HCT116 (cell line): ENCODE measurements around the gene DOK7. TPM values are rescaled to one million over a fixed set of nuclear protein-coding genes. Genes with fewer than 3 reads are reported as not detected.

Experiments used
- ATAC-seq: fragments of 200-7000 bp; cut with Tn5 transposase; 2 replicates; pipeline ENCODE4 v1.9.1; 2020; ENCODE audit warnings: mild to moderate bottlenecking, moderate library complexity
- BruUV-seq: library from RNA; stranded (reverse); fragments of 400-500 nt; replicated peaks from 2 replicates; lab custom pipeline; 2021; lab: Mats Ljungman, UMichigan
- CTCF ChIA-PET: fragments of 300-600 bp; sonication (Branson Sonifier 250); formaldehyde crosslinking; loops from one replicate; lab custom pipeline; 2021; ENCODE audit warnings: antibody characterized with exemption; lab: Charles Lee
- POLR2A ChIA-PET: fragments of 300-600, 350-600 bp; sonication (Branson Sonifier 250); formaldehyde crosslinking; loops from one replicate; lab custom pipeline; 2021; ENCODE audit warnings: antibody characterized with exemption; lab: Charles Lee
- RAD21 ChIA-PET, 2 experiments: fragments of 300-600 bp; sonication (Branson Sonifier 250); formaldehyde crosslinking; loops; one replicate each; lab custom pipeline; 2023; ENCODE audit warnings: low total read pairs in 2 of 2; ENCODE audit not compliant: uncharacterized antibody in 2 of 2, unreplicated experiment in 2 of 2, low non-redundant PET in 1 of 2; lab: Charles Lee
- DNase-seq: peaks from one replicate; pipeline ENCODE4 v3.0.0-alpha.2; 2010; ENCODE audit warnings: low read depth, low spot score
- H2AFZ ChIP-seq: fragments of 200-600 bp; shearing (Covaris generic), sonication (generic); 2 replicates; pipeline ENCODE4 v1.6.1; 2017; ENCODE audit warnings: low read depth, mixed run types, mixed read lengths, antibody characterized with exemption, low read length; ENCODE audit not compliant: poor library complexity, severe bottlenecking
- H3K27ac ChIP-seq: 2 replicates; pipeline ENCODE4 v1.5.1; 2012; ENCODE audit warnings: low read depth, low read length
- H3K27me3 ChIP-seq: fragments of 200-600 bp; sonication (generic); 2 replicates; pipeline ENCODE4 v1.6.1; 2016; ENCODE audit warnings: mixed run types, low read length, mixed read lengths; ENCODE audit not compliant: insufficient read depth
- H3K36me3 ChIP-seq, 2 experiments: fragments of 200-500 bp in 1 of 2; fragments of 200-600 bp in 1 of 2; sonication (Bioruptor generic) in 1 of 2; sonication (generic) in 1 of 2; 2 replicates each; pipeline versions ENCODE4 v1.5.1 to v1.6.1; 2014 to 2016; ENCODE audit warnings: low read length in 2 of 2, inconsistent platforms in 1 of 2, mixed read lengths in 1 of 2, mixed run types in 1 of 2; ENCODE audit not compliant: insufficient read depth in 2 of 2, control insufficient read depth in 1 of 2
- H3K4me1 ChIP-seq, 2 experiments: fragments of 200-600 bp in 1 of 2; sonication (generic) in 1 of 2; 2 replicates each; pipeline versions ENCODE4 v1.5.1 to v1.6.1; 2012 to 2017; ENCODE audit warnings: low read length in 2 of 2, inconsistent platforms in 1 of 2, mild to moderate bottlenecking in 1 of 2, mixed read lengths in 1 of 2, mixed run types in 1 of 2, moderate library complexity in 1 of 2; ENCODE audit not compliant: insufficient read depth in 2 of 2, control insufficient read depth in 1 of 2
- H3K4me2 ChIP-seq: fragments of 200-600 bp; sonication (generic); 2 replicates; pipeline ENCODE4 v1.6.1; 2017; ENCODE audit warnings: mixed run types, low read length, mixed read lengths
- H3K4me3 ChIP-seq, 2 experiments: fragments of 200-600 bp in 1 of 2; sonication (generic) in 1 of 2; replicated peaks in 1 of 2; 2 replicates each; pipeline ENCODE4 v1.5.1; 2011 to 2016; ENCODE audit warnings: low read length in 2 of 2, control low read depth in 1 of 2, low read depth in 1 of 2, mild to moderate bottlenecking in 1 of 2, mixed read lengths in 1 of 2, mixed run types in 1 of 2
- H3K79me2 ChIP-seq: fragments of 200-600 bp; sonication (generic); 2 replicates; pipeline ENCODE4 v1.6.1; 2017; ENCODE audit warnings: mild to moderate bottlenecking, mixed run types, low read length, moderate library complexity, mixed read lengths; ENCODE audit not compliant: insufficient read depth
- H3K9ac ChIP-seq: fragments of 200-600 bp; sonication (generic); 2 replicates; pipeline ENCODE4 v1.6.1; 2016; ENCODE audit warnings: low read length, mixed read lengths
- H3K9me2 ChIP-seq: fragments of 200-600 bp; sonication (generic), shearing (Covaris generic); 2 replicates; pipeline ENCODE4 v1.6.1; 2017; ENCODE audit warnings: mixed run types, mild to moderate bottlenecking, moderate library complexity; ENCODE audit not compliant: insufficient read depth
- H3K9me3 ChIP-seq, 2 experiments: fragments of 200-500 bp in 1 of 2; fragments of 200-600 bp in 1 of 2; sonication (Bioruptor generic) in 1 of 2; sonication (generic) in 1 of 2; 2 replicates each; pipeline ENCODE4 v1.6.1; 2014 to 2017; ENCODE audit warnings: low read length in 2 of 2, mixed read lengths in 2 of 2, inconsistent platforms in 1 of 2, low read depth in 1 of 2, mild to moderate bottlenecking in 1 of 2, mixed run types in 1 of 2, moderate library complexity in 1 of 2; ENCODE audit not compliant: control insufficient read depth in 1 of 2, insufficient read depth in 1 of 2
- H4K20me1 ChIP-seq: fragments of 200-600 bp; sonication (generic), shearing (Covaris generic); 2 replicates; pipeline ENCODE4 v1.6.1; 2017; ENCODE audit warnings: mixed run types, mild to moderate bottlenecking, moderate library complexity; ENCODE audit not compliant: insufficient read depth
- CBX3 ChIP-seq: IDR thresholded peaks from 2 replicates; pipeline ENCODE4 v1.6.1; 2012; ENCODE audit warnings: low read depth
- EGR1 ChIP-seq: IDR thresholded peaks from 2 replicates; pipeline ENCODE4 v1.6.1; 2012; ENCODE audit warnings: low read depth
- ELF1 ChIP-seq: IDR thresholded peaks from 2 replicates; pipeline ENCODE4 v1.6.1; 2012; ENCODE audit warnings: low read depth, borderline replicate concordance
- EZH2 ChIP-seq: fragments of 200-600 bp; sonication (generic); IDR thresholded peaks from 2 replicates; pipeline ENCODE4 v1.6.1; 2017; ENCODE audit warnings: antibody characterized with exemption, mixed run types
- EZH2phosphoT487 ChIP-seq: fragments of 200-600 bp; IDR thresholded peaks from 2 replicates; pipeline ENCODE4 v1.6.1; 2018; ENCODE audit warnings: antibody characterized with exemption, borderline replicate concordance
- FOSL1 ChIP-seq: IDR thresholded peaks from 2 replicates; pipeline ENCODE4 v1.6.1; 2012; ENCODE audit warnings: low read depth
- JUND ChIP-seq: IDR thresholded peaks from 2 replicates; pipeline ENCODE4 v1.6.1; 2012
- POLR2AphosphoS5 ChIP-seq: IDR thresholded peaks from 2 replicates; pipeline ENCODE4 v1.6.1; 2011; ENCODE audit warnings: mild to moderate bottlenecking, low read depth, low read length, moderate library complexity
- RAD21 ChIP-seq: IDR thresholded peaks from 2 replicates; pipeline ENCODE4 v1.6.1; 2012; ENCODE audit warnings: low read depth, mild to moderate bottlenecking
- SIN3A ChIP-seq: IDR thresholded peaks from 2 replicates; pipeline ENCODE4 v1.6.1; 2012; ENCODE audit warnings: low read depth
- SP1 ChIP-seq: IDR thresholded peaks from 2 replicates; pipeline ENCODE4 v1.6.1; 2012; ENCODE audit warnings: low read depth
- SRF ChIP-seq: IDR thresholded peaks from 2 replicates; pipeline ENCODE4 v1.6.1; 2012; ENCODE audit warnings: low read depth
- TCF7L2 ChIP-seq: IDR thresholded peaks from 2 replicates; pipeline ENCODE4 v1.7.0; 2011; ENCODE audit warnings: borderline replicate concordance, inconsistent platforms; ENCODE audit not compliant: insufficient read depth, insufficient read length; ENCODE audit errors: extremely low read depth
- ZFX ChIP-seq: fragments of 450-650 bp; IDR thresholded peaks from 2 replicates; pipeline ENCODE4 v1.6.1; 2017
- intact Hi-C: fragments of 100-400 bp; cut with micrococcal nuclease; formaldehyde crosslinking; loops from 2 replicates; pipeline ENCODE4 v1.10.0; 2022
- total RNA-seq: library from RNA; stranded (reverse); gene quantifications from one replicate; pipeline ENCODE4 v1.2.1, GENCODE V29; 2021; ENCODE audit not compliant: unreplicated experiment
- TF ChIP-seq, protein P1 (sequence below): IDR thresholded peaks from 2 replicates; pipeline ENCODE4 v1.6.1; 2012
- TF ChIP-seq, protein P2 (sequence below): IDR thresholded peaks from 2 replicates; pipeline ENCODE4 v1.6.1; 2012; ENCODE audit warnings: low read depth

DOK7 gene
- total RNA-seq, 1 experiment from 2014 or later: 2.4 TPM

DNA sequence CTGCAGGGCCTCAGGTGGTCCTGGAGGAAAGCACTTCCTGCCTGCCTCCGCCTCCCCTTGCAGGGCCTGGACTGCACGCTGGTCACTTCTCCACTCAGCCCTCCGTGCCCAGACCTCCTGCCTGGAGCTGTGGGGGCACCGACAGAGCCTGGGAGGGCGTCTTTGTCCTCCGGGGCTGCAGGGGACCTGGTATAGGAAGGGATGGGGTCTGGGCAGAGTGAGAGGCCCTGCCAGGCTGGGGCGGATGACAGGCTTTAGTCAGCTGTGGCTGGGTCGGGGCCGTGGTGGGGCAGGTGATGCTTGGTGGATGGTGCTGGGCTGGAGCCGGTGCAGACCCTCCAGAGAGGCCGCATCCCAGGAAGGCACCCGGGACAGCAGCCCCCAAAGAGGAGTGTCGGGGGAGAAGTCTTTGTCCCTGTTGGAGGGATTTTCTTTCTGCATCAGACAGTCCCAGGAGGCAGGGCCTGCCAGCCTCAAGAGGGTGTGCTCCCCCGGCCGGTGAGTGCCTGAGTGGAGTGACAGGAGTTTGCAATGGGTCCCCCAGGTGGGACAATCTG, 1.3 kb downstream of the DOK7 start:
- intact Hi-C loops: no loop called here
- Histone ChIP-seq H3K4me1 (peaks cover 4 to 10% of the 10 kb centered on the region in 2 experiments; a peak in 2 of 4 replicates), H4K20me1 (no peaks in the 10 kb centered on the region), H3K79me2 (no peaks in the 10 kb centered on the region), H3K4me3 (no peak overlapping the region), H3K9ac (no peak overlapping the region), H3K9me2 (no peaks in the 10 kb centered on the region), H3K9me3 (peaks cover 0 to 5% of the 10 kb centered on the region in 2 experiments; a peak in 1 of 4 replicates), H3K27me3 (no peaks in the 10 kb centered on the region), H3K27ac (no peak overlapping the region), H2AFZ (no peak overlapping the region), H3K4me2 (no peak overlapping the region), H3K36me3 (no peaks in the 10 kb centered on the region)
- ChIA-PET CTCF (no interaction called here), RAD21 (no interaction called here), POLR2A (no interaction called here)
- no peak for DNase-seq
- no peak for ATAC-seq
- TF ChIP-seq JUND (no peak), ELF1 (no peak), EZH2phosphoT487 (no peak), FOSL1 (no peak), EGR1 (no peak), ZFX (no peak), SRF (no peak), RAD21 (no peak), CBX3 (no peak), POLR2AphosphoS5 (no peak), SP1 (no peak), TCF7L2 (no peak), SIN3A (no peak), EZH2 (no peak)
- TF ChIP-seq, protein P1, sequence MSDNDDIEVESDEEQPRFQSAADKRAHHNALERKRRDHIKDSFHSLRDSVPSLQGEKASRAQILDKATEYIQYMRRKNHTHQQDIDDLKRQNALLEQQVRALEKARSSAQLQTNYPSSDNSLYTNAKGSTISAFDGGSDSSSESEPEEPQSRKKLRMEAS: no peak
- TF ChIP-seq, protein P2, sequence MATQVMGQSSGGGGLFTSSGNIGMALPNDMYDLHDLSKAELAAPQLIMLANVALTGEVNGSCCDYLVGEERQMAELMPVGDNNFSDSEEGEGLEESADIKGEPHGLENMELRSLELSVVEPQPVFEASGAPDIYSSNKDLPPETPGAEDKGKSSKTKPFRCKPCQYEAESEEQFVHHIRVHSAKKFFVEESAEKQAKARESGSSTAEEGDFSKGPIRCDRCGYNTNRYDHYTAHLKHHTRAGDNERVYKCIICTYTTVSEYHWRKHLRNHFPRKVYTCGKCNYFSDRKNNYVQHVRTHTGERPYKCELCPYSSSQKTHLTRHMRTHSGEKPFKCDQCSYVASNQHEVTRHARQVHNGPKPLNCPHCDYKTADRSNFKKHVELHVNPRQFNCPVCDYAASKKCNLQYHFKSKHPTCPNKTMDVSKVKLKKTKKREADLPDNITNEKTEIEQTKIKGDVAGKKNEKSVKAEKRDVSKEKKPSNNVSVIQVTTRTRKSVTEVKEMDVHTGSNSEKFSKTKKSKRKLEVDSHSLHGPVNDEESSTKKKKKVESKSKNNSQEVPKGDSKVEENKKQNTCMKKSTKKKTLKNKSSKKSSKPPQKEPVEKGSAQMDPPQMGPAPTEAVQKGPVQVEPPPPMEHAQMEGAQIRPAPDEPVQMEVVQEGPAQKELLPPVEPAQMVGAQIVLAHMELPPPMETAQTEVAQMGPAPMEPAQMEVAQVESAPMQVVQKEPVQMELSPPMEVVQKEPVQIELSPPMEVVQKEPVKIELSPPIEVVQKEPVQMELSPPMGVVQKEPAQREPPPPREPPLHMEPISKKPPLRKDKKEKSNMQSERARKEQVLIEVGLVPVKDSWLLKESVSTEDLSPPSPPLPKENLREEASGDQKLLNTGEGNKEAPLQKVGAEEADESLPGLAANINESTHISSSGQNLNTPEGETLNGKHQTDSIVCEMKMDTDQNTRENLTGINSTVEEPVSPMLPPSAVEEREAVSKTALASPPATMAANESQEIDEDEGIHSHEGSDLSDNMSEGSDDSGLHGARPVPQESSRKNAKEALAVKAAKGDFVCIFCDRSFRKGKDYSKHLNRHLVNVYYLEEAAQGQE: no peak
- no TSS peak for BruUV-seq
